ENCODE measurements around the gene GPR153. TPM values are rescaled to one million over a fixed set of nuclear protein-coding genes. Genes with fewer than 3 reads are reported as not detected.

Gene GPR153
- total RNA-seq, 4 donors from 2014 or later, result 3.3 to 162 (median 121) TPM

DNA sequence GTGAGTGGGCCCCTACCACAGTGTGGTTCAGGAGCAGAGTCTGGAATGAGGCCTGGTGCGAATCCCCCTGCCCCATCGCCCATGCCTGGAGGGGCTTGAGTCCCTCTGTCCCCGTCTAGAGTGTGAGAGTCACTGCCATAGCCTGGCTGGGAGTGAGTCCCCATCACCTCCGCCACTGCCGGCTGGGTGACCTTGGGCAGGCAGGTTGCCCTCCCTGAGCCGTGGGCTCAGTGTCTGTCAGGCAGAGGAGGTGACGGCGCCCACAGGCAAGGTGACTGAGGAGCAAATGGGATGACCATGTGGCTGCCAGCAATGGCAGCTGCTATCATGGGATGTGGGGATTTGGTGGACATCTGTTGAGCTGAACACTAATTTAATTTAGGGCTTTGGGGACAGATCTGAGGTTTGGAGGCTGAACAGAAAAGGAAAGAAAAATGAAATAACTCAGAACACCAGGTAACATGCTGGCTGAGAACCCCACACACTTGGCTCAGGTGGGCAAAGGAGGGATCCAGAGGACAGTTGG is 38.1 kb upstream of the GPR153 start:
- no peak for TF ChIP-seq POLR2A (IDR thresholded peaks at IDR 0.05)
- TF ChIP-seq, protein P1, sequence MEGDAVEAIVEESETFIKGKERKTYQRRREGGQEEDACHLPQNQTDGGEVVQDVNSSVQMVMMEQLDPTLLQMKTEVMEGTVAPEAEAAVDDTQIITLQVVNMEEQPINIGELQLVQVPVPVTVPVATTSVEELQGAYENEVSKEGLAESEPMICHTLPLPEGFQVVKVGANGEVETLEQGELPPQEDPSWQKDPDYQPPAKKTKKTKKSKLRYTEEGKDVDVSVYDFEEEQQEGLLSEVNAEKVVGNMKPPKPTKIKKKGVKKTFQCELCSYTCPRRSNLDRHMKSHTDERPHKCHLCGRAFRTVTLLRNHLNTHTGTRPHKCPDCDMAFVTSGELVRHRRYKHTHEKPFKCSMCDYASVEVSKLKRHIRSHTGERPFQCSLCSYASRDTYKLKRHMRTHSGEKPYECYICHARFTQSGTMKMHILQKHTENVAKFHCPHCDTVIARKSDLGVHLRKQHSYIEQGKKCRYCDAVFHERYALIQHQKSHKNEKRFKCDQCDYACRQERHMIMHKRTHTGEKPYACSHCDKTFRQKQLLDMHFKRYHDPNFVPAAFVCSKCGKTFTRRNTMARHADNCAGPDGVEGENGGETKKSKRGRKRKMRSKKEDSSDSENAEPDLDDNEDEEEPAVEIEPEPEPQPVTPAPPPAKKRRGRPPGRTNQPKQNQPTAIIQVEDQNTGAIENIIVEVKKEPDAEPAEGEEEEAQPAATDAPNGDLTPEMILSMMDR (IDR thresholded peaks at IDR 0.05), result no peak
- DNase-seq, result no peak

DNA sequence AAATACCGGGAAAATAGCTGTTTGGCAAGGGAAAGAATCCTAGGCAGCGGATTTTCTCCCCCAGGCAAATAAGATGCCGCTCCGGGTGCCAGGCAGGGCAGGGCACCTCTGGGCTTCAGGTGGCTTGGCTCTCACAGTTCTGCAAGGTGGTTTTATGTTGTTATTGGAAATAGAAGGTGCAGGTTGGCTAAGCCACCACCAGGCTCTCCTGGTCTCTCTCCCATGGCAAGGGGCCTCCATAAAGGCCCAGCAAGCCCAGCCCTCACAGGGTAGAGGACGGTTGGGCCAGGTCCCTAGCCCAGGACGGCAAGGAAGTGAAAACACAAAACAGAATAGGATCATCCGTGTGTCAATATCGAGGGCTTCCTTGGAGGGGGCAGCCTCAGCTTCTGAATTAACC is 37.6 kb upstream of the GPR153 start:
- Histone ChIP-seq H3K9me3 (no peaks in the 10 kb centered on the region), H3K36me3 (peaks cover 0 to 11% (median 0%) of the 10 kb centered on the region in 3 donors), H3K27me3 (no peaks in the 10 kb centered on the region), H3K4me1 (no peaks in the 10 kb centered on the region), H3K27ac (peak overlapping the region in 1 of 4 donors; percentile 56), H3K4me3 (no peak overlapping the region)
- no peak for DNase-seq
- no peak for TF ChIP-seq POLR2A (IDR thresholded peaks at IDR 0.05)
- TF ChIP-seq, protein P1 (IDR thresholded peaks at IDR 0.05), result no peak

More for the DNA sequence above, 38.1 kb upstream of the GPR153 start:
- H3K27me3 ChIP-seq, result no peaks in the 10 kb centered on the region
- H3K27ac ChIP-seq, result peak overlapping the region in 1 of 4 donors; percentile 56
- H3K9me3 ChIP-seq, result no peaks in the 10 kb centered on the region
- no peaks in the 10 kb centered on the region for H3K4me1 ChIP-seq
- H3K36me3 ChIP-seq, result peaks cover 0 to 6% (median 0%) of the 10 kb centered on the region in 3 donors
- no peak overlapping the region for H3K4me3 ChIP-seq

DNA sequence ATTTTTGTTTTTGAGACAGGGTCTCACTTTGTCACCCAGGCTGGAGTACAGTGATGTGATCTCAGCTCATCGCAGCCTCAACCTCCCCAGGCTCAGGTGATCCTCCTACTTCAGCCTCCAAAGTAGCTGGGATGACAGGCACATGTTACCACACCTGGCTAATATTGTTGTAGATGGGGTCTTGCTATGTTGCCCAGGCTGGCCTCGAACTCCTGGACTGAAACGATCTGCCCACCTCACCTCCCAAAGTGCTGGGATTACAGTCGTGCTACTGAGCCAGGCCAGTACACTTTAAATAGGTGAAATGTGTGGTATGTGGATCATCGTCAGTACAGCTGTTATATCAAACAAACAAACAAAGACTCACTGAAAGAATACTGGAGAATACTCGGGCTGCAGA is 35.0 kb upstream of the GPR153 start:
- H3K4me3 ChIP-seq, result no peak overlapping the region
- no peaks in the 10 kb centered on the region for H3K4me1 ChIP-seq
- no peak overlapping the region for H3K27ac ChIP-seq
- no peak for TF ChIP-seq POLR2A (IDR thresholded peaks at IDR 0.05)
- TF ChIP-seq, protein P1 (IDR thresholded peaks at IDR 0.05), result no peak
- no peaks in the 10 kb centered on the region for H3K27me3 ChIP-seq
- peaks cover 0 to 21% (median 0%) of the 10 kb centered on the region in 3 donors for H3K36me3 ChIP-seq
- no peak for DNase-seq
- no peaks in the 10 kb centered on the region for H3K9me3 ChIP-seq

DNA sequence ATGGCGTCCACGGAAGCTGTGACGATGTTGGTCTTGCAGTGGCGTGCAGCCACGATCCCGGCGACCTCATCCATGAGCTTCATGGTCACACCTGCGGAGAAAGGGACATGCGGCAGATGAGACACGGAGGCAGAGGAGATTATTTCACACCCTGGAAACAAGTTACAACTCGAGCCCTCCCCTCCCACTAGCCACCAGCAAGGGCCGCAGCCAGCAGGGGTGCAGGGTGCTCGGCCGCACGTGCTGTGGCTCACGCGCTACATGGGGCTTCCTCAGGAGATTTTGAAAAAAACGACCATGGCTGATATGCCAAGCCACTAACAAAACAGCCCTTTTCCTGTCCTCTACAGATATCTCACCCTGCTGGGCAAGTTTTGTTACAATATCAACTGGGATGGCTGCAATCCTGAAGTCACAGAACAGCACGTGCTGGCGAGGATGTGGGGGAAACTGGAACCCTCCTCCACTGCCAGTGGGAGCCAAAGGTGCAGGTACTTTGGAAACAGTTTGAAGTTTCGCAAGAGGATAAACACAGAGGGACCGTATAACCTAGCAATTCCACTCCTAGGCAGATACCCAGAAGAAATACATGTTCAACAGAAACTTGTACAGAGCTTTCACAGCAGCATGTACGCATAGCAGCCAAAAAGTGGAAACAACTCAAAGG is 34.1 kb upstream of the GPR153 start:
- Histone ChIP-seq H3K4me3 (no peak overlapping the region), H3K36me3 (peaks cover 0 to 21% (median 0%) of the 10 kb centered on the region in 3 donors), H3K27me3 (no peaks in the 10 kb centered on the region), H3K27ac (no peak overlapping the region), H3K4me1 (no peaks in the 10 kb centered on the region), H3K9me3 (no peaks in the 10 kb centered on the region)
- no peak for TF ChIP-seq POLR2A (IDR thresholded peaks at IDR 0.05)
- TF ChIP-seq, protein P1 (IDR thresholded peaks at IDR 0.05), result no peak
- DNase-seq, result no peak

DNA sequence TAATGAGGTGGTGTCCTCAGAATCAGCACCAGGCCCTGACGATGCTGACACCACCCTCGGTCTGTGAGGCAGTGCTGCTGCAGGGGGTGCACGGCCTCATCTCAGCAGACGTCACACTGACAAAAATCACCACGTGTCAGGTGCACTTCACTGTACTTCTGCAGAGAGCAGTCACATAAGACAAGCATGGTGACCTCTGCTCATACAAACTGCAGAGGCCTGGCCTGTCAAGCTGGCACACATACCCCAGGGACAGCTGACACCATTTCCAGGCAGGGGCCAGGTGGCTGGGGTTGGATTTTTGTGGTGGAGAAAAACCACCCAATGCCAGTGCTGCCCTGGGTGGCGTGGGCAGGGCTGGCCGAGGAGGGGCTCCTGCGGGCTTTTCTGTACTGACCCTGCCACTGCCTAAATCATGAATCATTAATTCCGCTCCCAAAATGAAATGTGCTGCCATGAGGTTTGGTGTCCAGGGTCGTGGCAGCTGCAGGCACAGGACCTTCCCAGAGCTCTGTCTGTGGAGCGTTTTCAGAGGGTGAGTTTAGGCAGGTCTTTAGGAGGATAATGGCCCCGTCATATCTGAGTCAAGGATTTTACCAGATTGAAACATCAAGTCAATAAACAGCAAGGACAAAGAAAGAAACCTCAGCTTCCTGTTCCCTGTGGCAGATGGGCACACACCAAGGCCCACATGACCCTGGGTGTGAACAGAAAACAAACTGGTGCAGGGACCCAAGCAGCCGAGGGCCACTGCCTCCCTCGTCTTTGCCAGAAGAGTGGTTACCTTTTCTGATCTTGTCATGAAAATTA is 33.4 kb upstream of the GPR153 start:
- Histone ChIP-seq H3K4me3 (no peak overlapping the region), H3K9me3 (no peaks in the 10 kb centered on the region), H3K27me3 (no peaks in the 10 kb centered on the region), H3K27ac (peak overlapping the region in 1 of 4 donors; percentile 13), H3K4me1 (no peaks in the 10 kb centered on the region), H3K36me3 (peaks cover 0 to 21% (median 0%) of the 10 kb centered on the region in 3 donors)
- no peak for DNase-seq
- TF ChIP-seq, protein P1 (IDR thresholded peaks at IDR 0.05), result no peak
- TF ChIP-seq POLR2A (IDR thresholded peaks at IDR 0.05), result no peak

All from Peyer's patch (tissue), 4 donors.